ENCODE results near the gene ADAMTS7. TPM values are rescaled to one million over a fixed set of nuclear protein-coding genes. Genes with fewer than 3 reads are reported as not detected.

Gene ADAMTS7
- polyA plus RNA-seq, 1 donor from 2014 or later = 31.5 TPM

- Histone ChIP-seq H3K4me2 (ENCODE audit: low read length) (no peak overlapping the region), H3K9me2 (ENCODE audit: insufficient read depth, low read length) (no peaks in the 10 kb centered on the region), H3F3A (ENCODE audit: insufficient read depth, low read length, poor library complexity, severe bottlenecking) (no peaks in the 10 kb centered on the region), H2AFZ (ENCODE audit: low read depth, low read length) (no peak overlapping the region), H3K9ac (ENCODE audit: low read length) (no peak overlapping the region), H3K36me3 (ENCODE audit: insufficient read depth, low read length) (no peaks in the 10 kb centered on the region), H3K27me3 (ENCODE audit: insufficient read depth, low read depth, low read length) (no peaks in the 10 kb centered on the region), H3K79me2 (replicated peaks; ENCODE audit: insufficient read depth, low read length) (no peaks in the 10 kb centered on the region), H3K4me3 (ENCODE audit: low read length) (no peak overlapping the region), H4K20me1 (ENCODE audit: insufficient read depth) (no peaks in the 10 kb centered on the region), H3K27ac (ENCODE audit: low read length) (no peak overlapping the region), H3K9me3 (ENCODE audit: low read length) (no peaks in the 10 kb centered on the region)
- TF ChIP-seq REST (IDR thresholded peaks at IDR 0.05; ENCODE audit: borderline replicate concordance) (no peak), EZH2 (IDR thresholded peaks at IDR 0.05; ENCODE audit: borderline replicate concordance, insufficient read depth, low read length, poor library complexity, severe bottlenecking) (no peak), CTCF (IDR thresholded peaks at IDR 0.05; ENCODE audit: poor library complexity, severe bottlenecking) (no peak), MXI1 (conservative IDR thresholded peaks at IDR 0.05; ENCODE audit: poor library complexity, severe bottlenecking) (no peak), SMC3 (conservative IDR thresholded peaks at IDR 0.05; ENCODE audit: poor library complexity) (no peak), RAD21 (conservative IDR thresholded peaks at IDR 0.05) (no peak), POLR2AphosphoS5 (IDR thresholded peaks at IDR 0.05) (no peak), TAF1 (IDR thresholded peaks at IDR 0.05; ENCODE audit: low read depth) (no peak), EP300 (conservative IDR thresholded peaks at IDR 0.05; ENCODE audit: poor library complexity, severe bottlenecking) (no peak)
These were observed 17.7 kb upstream of the ADAMTS7 start for GRCh38 chr15:78828920-78829319.

- no peaks in the 10 kb centered on the region for H3K9me3 ChIP-seq (ENCODE audit: low read length)
- H4K20me1 ChIP-seq (ENCODE audit: insufficient read depth) = no peaks in the 10 kb centered on the region
- H3K79me2 ChIP-seq (replicated peaks; ENCODE audit: insufficient read depth, low read length) = no peaks in the 10 kb centered on the region
- no peaks in the 10 kb centered on the region for H3K9me2 ChIP-seq (ENCODE audit: insufficient read depth, low read length)
- H3K27me3 ChIP-seq (ENCODE audit: insufficient read depth, low read depth, low read length) = no peaks in the 10 kb centered on the region
- no peak overlapping the region for H3K4me3 ChIP-seq (ENCODE audit: low read length)
- no peak overlapping the region for H3K4me2 ChIP-seq (ENCODE audit: low read length)
- TF ChIP-seq SMC3 (conservative IDR thresholded peaks at IDR 0.05; ENCODE audit: poor library complexity) (no peak), CTCF (IDR thresholded peaks at IDR 0.05; ENCODE audit: poor library complexity, severe bottlenecking) (no peak), REST (IDR thresholded peaks at IDR 0.05; ENCODE audit: borderline replicate concordance) (no peak)
- H3F3A ChIP-seq (ENCODE audit: insufficient read depth, low read length, poor library complexity, severe bottlenecking) = no peaks in the 10 kb centered on the region
- H2AFZ ChIP-seq (ENCODE audit: low read depth, low read length) = no peak overlapping the region
- no peak overlapping the region for H3K27ac ChIP-seq (ENCODE audit: low read length)
- H3K9ac ChIP-seq (ENCODE audit: low read length) = no peak overlapping the region
- H3K36me3 ChIP-seq (ENCODE audit: insufficient read depth, low read length) = no peaks in the 10 kb centered on the region
These were observed 11.2 kb upstream of the ADAMTS7 start for GRCh38 chr15:78822514-78822913.

Measured in neural cell (in vitro differentiated cells).